ENCODE measurements around the gene ATAD1. TPM values are rescaled to one million over a fixed set of nuclear protein-coding genes. Genes with fewer than 3 reads are reported as not detected.

ATAD1 gene
- total and polyA plus RNA-seq, 10 of the 15 experiments (the other 5 are each of a cell fraction or from before 2014, with no cell fraction given): 24.7 to 59.3 (median 41.1) TPM

DNA sequence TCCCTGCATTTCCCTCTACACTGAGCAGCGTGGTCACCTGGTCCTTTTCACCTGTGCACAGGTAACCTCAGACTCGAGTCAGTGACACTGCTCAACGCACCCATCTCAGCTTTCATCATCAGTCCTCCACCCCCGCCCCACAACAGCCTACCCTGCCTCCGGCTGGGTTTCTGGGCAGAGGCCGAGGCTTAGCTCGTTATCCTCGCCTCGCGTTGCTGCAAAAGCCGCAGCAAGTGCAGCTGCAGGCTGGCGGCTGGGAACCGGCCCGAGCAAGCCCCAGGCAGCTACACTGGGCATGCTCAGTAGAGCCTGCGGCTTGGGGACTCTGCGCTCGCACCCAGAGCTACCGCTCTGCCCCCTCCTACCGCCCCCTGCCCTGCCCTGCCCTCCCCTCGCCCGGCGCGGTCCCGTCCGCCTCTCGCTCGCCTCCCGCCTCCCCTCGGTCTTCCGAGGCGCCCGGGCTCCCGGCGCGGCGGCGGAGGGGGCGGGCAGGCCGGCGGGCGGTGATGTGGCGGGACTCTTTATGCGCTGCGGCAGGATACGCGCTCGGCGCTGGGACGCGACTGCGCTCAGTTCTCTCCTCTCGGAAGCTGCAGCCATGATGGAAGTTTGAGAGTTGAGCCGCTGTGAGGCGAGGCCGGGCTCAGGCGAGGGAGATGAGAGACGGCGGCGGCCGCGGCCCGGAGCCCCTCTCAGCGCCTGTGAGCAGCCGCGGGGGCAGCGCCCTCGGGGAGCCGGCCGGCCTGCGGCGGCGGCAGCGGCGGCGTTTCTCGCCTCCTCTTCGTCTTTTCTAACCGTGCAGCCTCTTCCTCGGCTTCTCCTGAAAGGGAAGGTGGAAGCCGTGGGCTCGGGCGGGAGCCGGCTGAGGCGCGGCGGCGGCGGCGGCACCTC lies 45.3 kb upstream of the ATAD1 start, which contains the start of the genes KLLN and PTEN (continued):
- TF ChIP-seq, protein P1, sequence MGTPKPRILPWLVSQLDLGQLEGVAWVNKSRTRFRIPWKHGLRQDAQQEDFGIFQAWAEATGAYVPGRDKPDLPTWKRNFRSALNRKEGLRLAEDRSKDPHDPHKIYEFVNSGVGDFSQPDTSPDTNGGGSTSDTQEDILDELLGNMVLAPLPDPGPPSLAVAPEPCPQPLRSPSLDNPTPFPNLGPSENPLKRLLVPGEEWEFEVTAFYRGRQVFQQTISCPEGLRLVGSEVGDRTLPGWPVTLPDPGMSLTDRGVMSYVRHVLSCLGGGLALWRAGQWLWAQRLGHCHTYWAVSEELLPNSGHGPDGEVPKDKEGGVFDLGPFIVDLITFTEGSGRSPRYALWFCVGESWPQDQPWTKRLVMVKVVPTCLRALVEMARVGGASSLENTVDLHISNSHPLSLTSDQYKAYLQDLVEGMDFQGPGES (IDR thresholded peaks at IDR 0.05): no peak
- TF ChIP-seq PKNOX1 (IDR thresholded peaks at IDR 0.05) (no peak), YY1 (IDR thresholded peaks at IDR 0.05; ENCODE audit: low read depth, low read length) (peak; percentile 97), IKZF1 (conservative IDR thresholded peaks at IDR 0.05) (peak; percentile 93), CBFB (IDR thresholded peaks at IDR 0.05; ENCODE audit: low read depth) (peak; percentile 38; the same call in 1 of the 2 replicates), SMAD5 (IDR thresholded peaks at IDR 0.05; ENCODE audit: low read depth) (no peak), NR2F1 (conservative IDR thresholded peaks at IDR 0.05) (peak; percentile 77; the same call in 1 of the 2 replicates), KAT2A (conservative IDR thresholded peaks at IDR 0.05; ENCODE audit: control insufficient read depth, low read depth, low read length) (no peak), NFIC (IDR thresholded peaks at IDR 0.05; ENCODE audit: low read depth, low read length) (no peak), NR2C1 (IDR thresholded peaks at IDR 0.05) (peak; percentile 61), POLR2A (IDR thresholded peaks at IDR 0.05; ENCODE audit: low read depth, low read length) (peak; percentile 88), SPI1 (IDR thresholded peaks at IDR 0.05; ENCODE audit: borderline replicate concordance, insufficient read depth, low read depth, low read length) (no peak), ZZZ3 (IDR thresholded peaks at IDR 0.05; ENCODE audit: control insufficient read depth, insufficient read length, low read depth) (no peak), CREB1 (IDR thresholded peaks at IDR 0.05; ENCODE audit: low read depth) (peak; percentile 82), HCFC1 (IDR thresholded peaks at IDR 0.05; ENCODE audit: low read length) (peak; percentile 47), RUNX3 (IDR thresholded peaks at IDR 0.05; ENCODE audit: low read length) (peak; percentile 79), RB1 (IDR thresholded peaks at IDR 0.05; ENCODE audit: borderline replicate concordance) (peak; percentile 83; the same call in 1 of the 2 replicates), ZNF217 (IDR thresholded peaks at IDR 0.05) (no peak), BMI1 (IDR thresholded peaks at IDR 0.05; ENCODE audit: borderline replicate concordance) (no peak), TBL1XR1 (IDR thresholded peaks at IDR 0.05; ENCODE audit: low read depth, low read length) (peak; percentile 40; the same call in 1 of the 2 replicates), MEF2A (IDR thresholded peaks at IDR 0.05; ENCODE audit: insufficient read depth, low read depth, low read length) (0 out of 2 replicates have a peak, but pooled peaks have one; percentile 16), RBBP5 (conservative IDR thresholded peaks at IDR 0.05) (no peak), MYC (IDR thresholded peaks at IDR 0.05; ENCODE audit: insufficient read depth, insufficient read length, insufficient replicate concordance, low read length, severe bottlenecking) (peak; percentile 43), RFX5 (IDR thresholded peaks at IDR 0.05; ENCODE audit: low read depth, low read length) (no peak), STAT1 (conservative IDR thresholded peaks at IDR 0.05) (0 out of 2 replicates have a peak, but pooled peaks have one; percentile 40), BRCA1 (IDR thresholded peaks at IDR 0.05; ENCODE audit: low read depth, low read length) (no peak), RELA (IDR thresholded peaks at IDR 0.05; ENCODE audit: borderline replicate concordance, partially characterized antibody) (peak; percentile 54), NFYA (IDR thresholded peaks at IDR 0.05; ENCODE audit: borderline replicate concordance, low read depth, low read length) (no peak), HDGF (IDR thresholded peaks at IDR 0.05) (no peak), JUND (IDR thresholded peaks at IDR 0.05; ENCODE audit: low read depth, low read length) (no peak)
- TF ChIP-seq, protein P2, sequence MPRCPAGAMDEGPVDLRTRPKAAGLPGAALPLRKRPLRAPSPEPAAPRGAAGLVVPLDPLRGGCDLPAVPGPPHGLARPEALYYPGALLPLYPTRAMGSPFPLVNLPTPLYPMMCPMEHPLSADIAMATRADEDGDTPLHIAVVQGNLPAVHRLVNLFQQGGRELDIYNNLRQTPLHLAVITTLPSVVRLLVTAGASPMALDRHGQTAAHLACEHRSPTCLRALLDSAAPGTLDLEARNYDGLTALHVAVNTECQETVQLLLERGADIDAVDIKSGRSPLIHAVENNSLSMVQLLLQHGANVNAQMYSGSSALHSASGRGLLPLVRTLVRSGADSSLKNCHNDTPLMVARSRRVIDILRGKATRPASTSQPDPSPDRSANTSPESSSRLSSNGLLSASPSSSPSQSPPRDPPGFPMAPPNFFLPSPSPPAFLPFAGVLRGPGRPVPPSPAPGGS (IDR thresholded peaks at IDR 0.05; ENCODE audit: borderline replicate concordance, insufficient read depth, low read depth, low read length, poor library complexity, severe bottlenecking): peak; percentile 77

Measured in GM12878 (cell line).